ENCODE data around the gene RRBP1. TPM values are rescaled to one million over a fixed set of nuclear protein-coding genes. Genes with fewer than 3 reads are reported as not detected.
A peak's percentile ranks its signal among the peaks of the same experiment; 100 is the strongest.

The RRBP1 gene
- total RNA-seq, 2 donors from 2014 or later = 402 to 509 TPM

DNA sequence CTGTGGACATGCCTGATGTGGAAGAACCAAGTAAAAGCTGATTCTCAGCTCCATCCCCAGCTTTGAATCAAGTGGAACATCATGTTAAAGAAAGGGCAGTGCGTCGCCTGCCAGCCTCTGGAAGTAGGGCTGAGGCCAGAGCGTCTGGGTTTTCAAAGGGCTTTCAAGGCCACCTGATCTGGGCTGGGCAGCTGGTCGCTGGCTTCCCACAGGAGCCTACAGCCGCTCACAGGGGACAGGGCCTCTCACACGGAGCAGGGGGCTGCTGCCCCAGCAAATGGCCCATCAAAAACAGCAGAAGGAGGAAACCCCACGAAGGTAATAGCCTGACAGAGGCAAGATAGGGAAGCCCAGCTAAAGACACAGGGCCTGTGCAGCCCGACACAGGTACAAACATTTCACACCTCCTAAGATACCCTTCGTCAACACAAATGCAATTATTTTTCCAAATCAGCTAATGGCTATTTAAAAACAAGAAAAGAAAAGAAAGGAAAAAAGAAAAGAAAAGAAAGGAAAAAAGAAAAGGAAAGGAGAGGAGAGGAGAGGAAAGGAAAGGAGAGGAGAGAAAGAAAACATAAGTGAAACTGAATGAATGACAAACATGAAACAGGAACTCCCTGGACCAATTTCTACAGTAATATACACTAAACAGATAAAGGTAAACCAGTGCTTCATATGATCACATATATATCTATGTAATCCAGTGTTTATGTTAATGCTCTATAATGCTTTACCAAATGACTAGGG is 24.8 kb downstream of the RRBP1 start:
- Histone ChIP-seq H3K4me3 (no peak overlapping the region), H3K27ac (no peak overlapping the region), H3K9ac (ENCODE audit: low read depth in 2 of 2, low read length in 2 of 2) (no peak overlapping the region), H3K4me1 (peaks cover 6% of the 10 kb centered on the region), H3K9me3 (no peaks in the 10 kb centered on the region), H3K27me3 (no peaks in the 10 kb centered on the region), H3K36me3 (peaks cover 12% of the 10 kb centered on the region)
- no peak for DNase-seq
- TF ChIP-seq, protein P1, sequence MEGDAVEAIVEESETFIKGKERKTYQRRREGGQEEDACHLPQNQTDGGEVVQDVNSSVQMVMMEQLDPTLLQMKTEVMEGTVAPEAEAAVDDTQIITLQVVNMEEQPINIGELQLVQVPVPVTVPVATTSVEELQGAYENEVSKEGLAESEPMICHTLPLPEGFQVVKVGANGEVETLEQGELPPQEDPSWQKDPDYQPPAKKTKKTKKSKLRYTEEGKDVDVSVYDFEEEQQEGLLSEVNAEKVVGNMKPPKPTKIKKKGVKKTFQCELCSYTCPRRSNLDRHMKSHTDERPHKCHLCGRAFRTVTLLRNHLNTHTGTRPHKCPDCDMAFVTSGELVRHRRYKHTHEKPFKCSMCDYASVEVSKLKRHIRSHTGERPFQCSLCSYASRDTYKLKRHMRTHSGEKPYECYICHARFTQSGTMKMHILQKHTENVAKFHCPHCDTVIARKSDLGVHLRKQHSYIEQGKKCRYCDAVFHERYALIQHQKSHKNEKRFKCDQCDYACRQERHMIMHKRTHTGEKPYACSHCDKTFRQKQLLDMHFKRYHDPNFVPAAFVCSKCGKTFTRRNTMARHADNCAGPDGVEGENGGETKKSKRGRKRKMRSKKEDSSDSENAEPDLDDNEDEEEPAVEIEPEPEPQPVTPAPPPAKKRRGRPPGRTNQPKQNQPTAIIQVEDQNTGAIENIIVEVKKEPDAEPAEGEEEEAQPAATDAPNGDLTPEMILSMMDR (IDR thresholded peaks at IDR 0.05) = no peak
- intact Hi-C loops (cut with DNase I) = no loop called here

- peaks cover 12% of the 10 kb centered on the region for H3K36me3 ChIP-seq
- no peak for DNase-seq
- no peaks in the 10 kb centered on the region for H3K27me3 ChIP-seq
- no peaks in the 10 kb centered on the region for H3K4me1 ChIP-seq
- no peaks in the 10 kb centered on the region for H3K9me3 ChIP-seq
- H3K9ac ChIP-seq (ENCODE audit: low read depth in 2 of 2, low read length in 2 of 2) = no peak overlapping the region
- no peak overlapping the region for H3K4me3 ChIP-seq
- TF ChIP-seq, protein P1 (IDR thresholded peaks at IDR 0.05) = no peak
- intact Hi-C loops (cut with DNase I) = no loop called here
- H3K27ac ChIP-seq = no peak overlapping the region
Observed at GRCh38 chr20:17655865-17656479, 26.1 kb downstream of the RRBP1 start.

DNA sequence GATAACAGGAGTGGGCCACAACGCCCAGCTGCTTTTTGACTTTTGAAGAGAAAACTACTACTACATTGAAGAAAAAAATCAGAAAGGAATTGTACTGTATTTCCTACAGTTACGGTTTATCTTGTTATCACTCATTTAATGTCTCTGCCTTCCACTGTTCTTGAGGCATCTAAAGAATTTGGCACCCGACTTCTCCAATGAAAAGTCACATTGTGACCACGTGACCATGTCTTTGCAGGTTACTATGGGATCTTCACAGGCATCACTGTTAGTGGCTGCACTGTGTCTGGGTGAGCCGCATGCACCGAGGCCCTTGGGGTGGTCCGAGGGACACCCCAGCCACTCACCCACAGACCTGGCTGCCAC is 26.8 kb downstream of the RRBP1 start:
- Histone ChIP-seq H3K27ac (no peak overlapping the region), H3K4me1 (peaks cover 4% of the 10 kb centered on the region), H3K9ac (ENCODE audit: low read depth in 2 of 2, low read length in 2 of 2) (no peak overlapping the region), H3K36me3 (peaks cover 12% of the 10 kb centered on the region), H3K9me3 (no peaks in the 10 kb centered on the region), H3K4me3 (no peak overlapping the region), H3K27me3 (no peaks in the 10 kb centered on the region)
- intact Hi-C loops (cut with DNase I) = no loop called here
- TF ChIP-seq, protein P1 (IDR thresholded peaks at IDR 0.05) = no peak
- no peak for DNase-seq

DNA sequence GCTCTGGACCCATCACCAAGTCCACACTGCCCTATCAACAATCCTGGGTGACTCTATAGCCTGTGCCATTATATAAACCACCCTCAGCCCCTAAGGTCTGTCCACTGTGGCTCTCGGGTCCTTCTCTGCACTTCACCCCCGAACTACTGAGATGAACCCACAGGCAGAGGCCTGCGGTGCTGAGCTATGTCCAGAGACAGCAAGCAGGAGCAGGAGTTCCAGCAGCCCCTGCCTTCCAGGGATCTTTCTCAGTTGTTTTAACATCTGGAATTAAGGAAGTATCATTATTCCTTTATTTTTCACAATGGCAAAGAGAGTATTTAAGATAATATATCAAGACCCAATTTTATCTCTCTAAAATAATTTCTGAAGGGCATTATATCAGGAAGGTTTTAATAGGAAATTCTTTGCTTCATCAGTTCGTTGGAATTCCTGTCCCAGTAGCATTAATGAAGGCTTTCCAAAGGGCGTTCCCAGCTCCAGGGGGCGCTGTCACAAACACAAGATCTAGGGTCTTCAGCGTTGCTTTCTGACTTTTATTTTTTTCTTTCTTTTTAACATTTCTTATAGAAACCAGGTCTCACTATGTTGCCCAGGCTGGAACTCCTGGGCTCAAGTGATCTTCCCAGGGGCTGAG is 27.3 kb downstream of the RRBP1 start:
- TF ChIP-seq, protein P1 (IDR thresholded peaks at IDR 0.05) = peak; percentile 54
- intact Hi-C loops (cut with DNase I) = no loop called here
- Histone ChIP-seq H3K36me3 (peaks cover 12% of the 10 kb centered on the region), H3K4me3 (no peak overlapping the region), H3K27ac (no peak overlapping the region), H3K27me3 (no peaks in the 10 kb centered on the region), H3K9ac (ENCODE audit: low read depth in 2 of 2, low read length in 2 of 2) (no peak overlapping the region), H3K4me1 (peaks cover 4% of the 10 kb centered on the region), H3K9me3 (no peaks in the 10 kb centered on the region)
- DNase-seq = peak; percentile 58

DNA sequence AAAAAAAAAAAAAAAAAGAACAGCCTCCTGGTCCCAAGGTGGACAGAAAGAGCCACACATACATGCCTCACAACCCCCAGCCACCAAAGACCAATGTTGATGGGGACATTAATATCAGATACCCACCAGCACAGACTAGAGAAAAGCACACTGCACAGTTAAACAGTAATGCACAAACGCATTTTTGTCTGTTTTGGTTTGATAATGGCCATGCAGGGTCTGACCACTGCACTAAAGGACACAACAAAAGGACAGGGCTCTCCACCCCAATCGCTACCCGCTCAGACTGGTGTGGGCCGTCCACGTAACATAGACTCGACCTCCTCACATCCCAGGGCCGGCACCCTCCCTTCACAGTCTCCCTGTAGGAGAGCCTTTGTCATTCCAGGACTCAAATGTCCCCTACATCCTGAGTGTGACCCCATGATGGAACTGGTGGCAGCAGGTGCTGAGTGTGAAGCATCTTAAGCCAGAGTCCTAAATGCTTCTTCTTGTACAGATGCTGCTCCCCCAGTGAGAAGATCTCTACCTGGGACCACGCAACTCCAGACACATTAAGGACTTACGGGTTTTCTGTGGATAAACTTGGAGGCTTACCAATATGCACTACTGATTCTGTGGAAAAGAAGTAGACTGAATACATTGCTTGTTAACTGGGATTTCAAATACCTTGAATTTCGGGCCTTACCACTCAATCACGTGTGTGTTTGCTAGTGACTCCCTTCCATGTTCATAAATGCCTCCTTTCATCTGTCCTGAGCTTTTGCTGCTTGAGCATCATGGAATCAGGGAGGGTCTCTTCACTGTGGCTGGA is 28.0 kb downstream of the RRBP1 start:
- Histone ChIP-seq H3K36me3 (peaks cover 12% of the 10 kb centered on the region), H3K4me1 (peaks cover 7% of the 10 kb centered on the region)
- intact Hi-C loops (cut with DNase I) = no loop called here

More for the DNA sequence above, 28.0 kb downstream of the RRBP1 start:
- Histone ChIP-seq H3K9ac (ENCODE audit: low read depth in 2 of 2, low read length in 2 of 2) (no peak overlapping the region), H3K27me3 (no peaks in the 10 kb centered on the region), H3K4me3 (no peak overlapping the region), H3K27ac (no peak overlapping the region), H3K9me3 (no peaks in the 10 kb centered on the region)
- DNase-seq = no peak
- TF ChIP-seq, protein P1 (IDR thresholded peaks at IDR 0.05) = no peak

All from colonic mucosa (tissue), 4 donors.